Panc1 (cell line): ENCODE data around the gene TMEM258.

Source experiments
- CTCF ChIP-seq: fragments of 450-650 bp; IDR thresholded peaks from 2 replicates; pipeline ENCODE4 v1.5.1; 2017; ENCODE audit warnings: mild to moderate bottlenecking
- POLR2AphosphoS5 ChIP-seq: IDR thresholded peaks from 2 replicates; pipeline ENCODE4 v1.6.1; 2012; ENCODE audit warnings: mild to moderate bottlenecking, low read depth, low read length, moderate library complexity
- SIN3A ChIP-seq: IDR thresholded peaks from 2 replicates; pipeline ENCODE4 v1.6.1; 2012; ENCODE audit warnings: low read depth, mild to moderate bottlenecking, low read length, moderate library complexity, borderline replicate concordance; ENCODE audit not compliant: insufficient read depth
- TCF7L2 ChIP-seq: IDR thresholded peaks from 2 replicates; pipeline ENCODE4 v1.6.1; 2011; ENCODE audit warnings: mild to moderate bottlenecking, low read depth, low read length, inconsistent platforms
- TF ChIP-seq, protein P1 (sequence below), 2 experiments: IDR thresholded peaks; 2 replicates each; pipeline ENCODE4 v1.6.1; 2011 to 2012; ENCODE audit warnings: low read depth in 2 of 2, control low read depth in 1 of 2, low read length in 1 of 2, mild to moderate bottlenecking in 1 of 2, moderate library complexity in 1 of 2; ENCODE audit not compliant: insufficient read depth in 1 of 2

DNA sequence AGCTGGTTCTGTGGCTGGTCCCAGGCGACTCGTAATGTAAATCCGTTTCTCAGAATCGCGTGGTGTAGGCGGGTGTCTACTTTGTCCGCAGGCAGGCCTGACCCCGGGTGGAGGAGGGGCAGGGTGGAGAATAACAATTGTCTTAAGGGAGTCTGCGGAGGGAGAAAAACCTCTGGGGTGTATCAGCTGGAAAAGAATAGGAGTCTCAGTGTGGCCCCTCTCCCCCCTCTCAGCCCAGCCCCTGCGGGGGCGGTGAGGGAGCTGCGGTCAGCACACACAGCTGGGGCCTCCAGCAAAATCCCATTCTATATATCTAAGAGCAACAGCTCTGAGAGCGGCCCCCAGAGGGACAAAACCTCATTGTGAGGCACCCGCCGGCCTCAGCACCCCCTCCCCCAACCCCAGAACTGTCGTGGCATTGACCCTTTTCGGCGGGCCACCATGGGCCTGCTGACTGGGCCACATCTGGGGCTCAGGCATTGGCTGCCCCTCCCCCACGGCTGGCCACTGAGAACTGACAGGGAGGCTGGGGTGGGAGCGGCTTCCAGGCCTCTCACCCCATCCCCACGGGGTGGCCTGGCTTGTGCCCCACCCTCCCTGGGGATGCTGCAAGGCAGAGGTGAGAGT is 42.7 kb downstream of the TMEM258 start:
- TF ChIP-seq CTCF, result no peak
- no peak for TF ChIP-seq SIN3A
- TF ChIP-seq, protein P1, sequence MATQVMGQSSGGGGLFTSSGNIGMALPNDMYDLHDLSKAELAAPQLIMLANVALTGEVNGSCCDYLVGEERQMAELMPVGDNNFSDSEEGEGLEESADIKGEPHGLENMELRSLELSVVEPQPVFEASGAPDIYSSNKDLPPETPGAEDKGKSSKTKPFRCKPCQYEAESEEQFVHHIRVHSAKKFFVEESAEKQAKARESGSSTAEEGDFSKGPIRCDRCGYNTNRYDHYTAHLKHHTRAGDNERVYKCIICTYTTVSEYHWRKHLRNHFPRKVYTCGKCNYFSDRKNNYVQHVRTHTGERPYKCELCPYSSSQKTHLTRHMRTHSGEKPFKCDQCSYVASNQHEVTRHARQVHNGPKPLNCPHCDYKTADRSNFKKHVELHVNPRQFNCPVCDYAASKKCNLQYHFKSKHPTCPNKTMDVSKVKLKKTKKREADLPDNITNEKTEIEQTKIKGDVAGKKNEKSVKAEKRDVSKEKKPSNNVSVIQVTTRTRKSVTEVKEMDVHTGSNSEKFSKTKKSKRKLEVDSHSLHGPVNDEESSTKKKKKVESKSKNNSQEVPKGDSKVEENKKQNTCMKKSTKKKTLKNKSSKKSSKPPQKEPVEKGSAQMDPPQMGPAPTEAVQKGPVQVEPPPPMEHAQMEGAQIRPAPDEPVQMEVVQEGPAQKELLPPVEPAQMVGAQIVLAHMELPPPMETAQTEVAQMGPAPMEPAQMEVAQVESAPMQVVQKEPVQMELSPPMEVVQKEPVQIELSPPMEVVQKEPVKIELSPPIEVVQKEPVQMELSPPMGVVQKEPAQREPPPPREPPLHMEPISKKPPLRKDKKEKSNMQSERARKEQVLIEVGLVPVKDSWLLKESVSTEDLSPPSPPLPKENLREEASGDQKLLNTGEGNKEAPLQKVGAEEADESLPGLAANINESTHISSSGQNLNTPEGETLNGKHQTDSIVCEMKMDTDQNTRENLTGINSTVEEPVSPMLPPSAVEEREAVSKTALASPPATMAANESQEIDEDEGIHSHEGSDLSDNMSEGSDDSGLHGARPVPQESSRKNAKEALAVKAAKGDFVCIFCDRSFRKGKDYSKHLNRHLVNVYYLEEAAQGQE (IDR thresholded peaks at IDR 0.05; ENCODE audit: insufficient read depth in 1 of 2, low read depth in 2 of 2, low read length in 1 of 2), result no peak
- TF ChIP-seq POLR2AphosphoS5, result no peak
- no peak for TF ChIP-seq TCF7L2
